ENCODE measurements around the gene WDR36. TPM values are rescaled to one million over a fixed set of nuclear protein-coding genes. Genes with fewer than 3 reads are reported as not detected.

Gene WDR36
- total RNA-seq, 2 donors from 2014 or later: 21.0 to 22.4 TPM

DNA sequence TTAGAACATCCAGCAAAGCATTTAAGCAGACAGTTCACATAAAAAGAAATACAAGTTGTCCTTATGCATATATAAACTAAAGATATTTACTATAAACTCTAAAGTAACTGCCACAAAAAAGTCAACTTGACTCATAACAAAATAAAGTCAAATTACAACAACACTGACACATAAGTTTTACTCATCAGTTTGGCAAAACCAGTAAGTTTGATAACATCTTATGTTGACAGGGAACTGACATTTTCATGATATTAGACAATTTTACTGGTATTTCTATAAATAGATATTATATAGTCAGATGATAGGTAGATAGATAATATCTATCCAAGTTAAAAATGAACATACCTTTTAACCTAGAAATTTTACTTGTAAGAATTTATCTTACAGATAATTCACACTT is 30.5 kb upstream of the WDR36 start:
- H3K9me3 ChIP-seq: no peaks in the 10 kb centered on the region
- no peak for DNase-seq (ENCODE audit: low spot score)
- H3K4me3 ChIP-seq: no peak overlapping the region
- H3K4me1 ChIP-seq (replicated peaks): no peaks in the 10 kb centered on the region
- H3K27me3 ChIP-seq (replicated peaks; ENCODE audit: insufficient read depth): no peaks in the 10 kb centered on the region
- H3K27ac ChIP-seq: no peak overlapping the region
- TF ChIP-seq POLR2AphosphoS5 (IDR thresholded peaks at IDR 0.05): no peak
- TF ChIP-seq POLR2A (IDR thresholded peaks at IDR 0.05): no peak
- TF ChIP-seq, protein P1, sequence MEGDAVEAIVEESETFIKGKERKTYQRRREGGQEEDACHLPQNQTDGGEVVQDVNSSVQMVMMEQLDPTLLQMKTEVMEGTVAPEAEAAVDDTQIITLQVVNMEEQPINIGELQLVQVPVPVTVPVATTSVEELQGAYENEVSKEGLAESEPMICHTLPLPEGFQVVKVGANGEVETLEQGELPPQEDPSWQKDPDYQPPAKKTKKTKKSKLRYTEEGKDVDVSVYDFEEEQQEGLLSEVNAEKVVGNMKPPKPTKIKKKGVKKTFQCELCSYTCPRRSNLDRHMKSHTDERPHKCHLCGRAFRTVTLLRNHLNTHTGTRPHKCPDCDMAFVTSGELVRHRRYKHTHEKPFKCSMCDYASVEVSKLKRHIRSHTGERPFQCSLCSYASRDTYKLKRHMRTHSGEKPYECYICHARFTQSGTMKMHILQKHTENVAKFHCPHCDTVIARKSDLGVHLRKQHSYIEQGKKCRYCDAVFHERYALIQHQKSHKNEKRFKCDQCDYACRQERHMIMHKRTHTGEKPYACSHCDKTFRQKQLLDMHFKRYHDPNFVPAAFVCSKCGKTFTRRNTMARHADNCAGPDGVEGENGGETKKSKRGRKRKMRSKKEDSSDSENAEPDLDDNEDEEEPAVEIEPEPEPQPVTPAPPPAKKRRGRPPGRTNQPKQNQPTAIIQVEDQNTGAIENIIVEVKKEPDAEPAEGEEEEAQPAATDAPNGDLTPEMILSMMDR (IDR thresholded peaks at IDR 0.05): no peak
- intact Hi-C loops (cut with DNase I): no loop called here
- no peaks in the 10 kb centered on the region for H3K36me3 ChIP-seq

- intact Hi-C loops (cut with DNase I): no loop called here
- 25% methylated on average over 3 of the region's 3 CpGs for WGBS
- Histone ChIP-seq H3K27me3 (replicated peaks; ENCODE audit: insufficient read depth) (no peaks in the 10 kb centered on the region), H3K4me1 (replicated peaks) (no peaks in the 10 kb centered on the region), H3K27ac (no peak overlapping the region), H3K36me3 (no peaks in the 10 kb centered on the region), H3K4me3 (no peak overlapping the region), H3K9me3 (no peaks in the 10 kb centered on the region)
- TF ChIP-seq, protein P1 (IDR thresholded peaks at IDR 0.05): peak in 2 of 4 experiments; percentile 13 to 28
- no peak for TF ChIP-seq POLR2AphosphoS5 (IDR thresholded peaks at IDR 0.05)
- DNase-seq (ENCODE audit: low spot score): no peak
Measured at GRCh38 chr5:111063709-111064322, 28.3 kb upstream of the WDR36 start.

GRCh38 chr5:111066261-111066938 is 25.7 kb upstream of the WDR36 start:
- Histone ChIP-seq H3K27me3 (replicated peaks; ENCODE audit: insufficient read depth) (peaks cover 5% of the 10 kb centered on the region), H3K27ac (no peak overlapping the region), H3K36me3 (no peaks in the 10 kb centered on the region), H3K4me3 (no peak overlapping the region), H3K4me1 (replicated peaks) (no peaks in the 10 kb centered on the region), H3K9me3 (no peaks in the 10 kb centered on the region)
- TF ChIP-seq, protein P1 (IDR thresholded peaks at IDR 0.05): no peak
- TF ChIP-seq POLR2AphosphoS5 (IDR thresholded peaks at IDR 0.05): no peak
- no peak for TF ChIP-seq POLR2A (IDR thresholded peaks at IDR 0.05)
- intact Hi-C loops (cut with DNase I): no loop called here
- 50% methylated on average over 2 of the region's 2 CpGs for WGBS
- DNase-seq (ENCODE audit: low spot score): no peak

DNA sequence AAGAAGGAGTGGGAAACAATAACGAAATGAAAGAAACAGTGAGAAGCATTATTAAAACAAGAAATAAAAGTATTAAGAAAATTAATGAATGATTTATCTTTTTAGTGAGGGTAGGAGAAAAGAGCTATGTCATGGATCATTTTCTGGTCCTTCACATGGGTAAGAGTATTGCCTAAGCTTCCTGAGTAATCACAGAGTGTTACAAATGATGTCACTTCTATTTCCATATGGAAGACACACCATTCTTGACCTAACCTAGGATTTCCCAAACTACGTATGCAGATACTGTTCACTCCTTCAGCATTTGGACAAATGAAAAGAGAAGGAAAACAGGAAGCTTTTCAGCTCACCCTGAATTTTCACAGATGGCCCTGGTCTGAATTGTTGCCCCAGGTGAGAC is 23.9 kb upstream of the WDR36 start:
- intact Hi-C loops (cut with DNase I): no loop called here
- TF ChIP-seq POLR2AphosphoS5 (IDR thresholded peaks at IDR 0.05) (no peak), POLR2A (IDR thresholded peaks at IDR 0.05) (no peak)
- TF ChIP-seq, protein P1 (IDR thresholded peaks at IDR 0.05): no peak
- DNase-seq (ENCODE audit: low spot score): no peak
- Histone ChIP-seq H3K4me1 (replicated peaks) (no peaks in the 10 kb centered on the region), H3K9me3 (no peaks in the 10 kb centered on the region), H3K27ac (no peak overlapping the region), H3K36me3 (no peaks in the 10 kb centered on the region), H3K4me3 (no peak overlapping the region), H3K27me3 (replicated peaks; ENCODE audit: insufficient read depth) (peaks cover 5% of the 10 kb centered on the region)
- 80% methylated on average over 2 of the region's 2 CpGs for WGBS

DNA sequence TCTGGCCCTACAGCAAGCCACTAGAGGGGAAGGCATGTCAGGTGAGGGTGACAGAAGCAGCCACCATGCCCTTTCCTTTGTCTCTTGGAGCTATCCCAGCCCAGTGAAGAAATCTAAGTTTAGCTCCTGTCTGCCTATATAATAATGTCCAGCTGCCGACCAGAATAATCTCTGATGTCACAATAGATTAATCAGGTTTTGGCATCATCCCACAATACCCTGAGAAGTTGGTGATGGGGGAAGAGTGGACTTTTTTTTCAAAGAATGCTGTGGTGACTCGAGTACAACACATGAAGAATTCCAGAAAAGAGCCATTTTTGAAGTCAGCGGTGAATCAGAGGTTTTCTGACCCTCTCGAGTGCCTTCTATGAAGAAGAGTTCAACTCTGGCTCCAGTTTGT is 22.3 kb upstream of the WDR36 start:
- H3K27me3 ChIP-seq (replicated peaks; ENCODE audit: insufficient read depth): peaks cover 5% of the 10 kb centered on the region
- no peak overlapping the region for H3K4me3 ChIP-seq
- H3K27ac ChIP-seq: no peak overlapping the region
- intact Hi-C loops (cut with DNase I): loop anchor here (10.0 kb wide), 1 partner anchor 315 kb away; no protein-coding TSS in a partner anchor
- no peaks in the 10 kb centered on the region for H3K9me3 ChIP-seq
- no peaks in the 10 kb centered on the region for H3K4me1 ChIP-seq (replicated peaks)
- DNase-seq (ENCODE audit: low spot score): no peak
- TF ChIP-seq, protein P1 (IDR thresholded peaks at IDR 0.05): no peak
- no peak for TF ChIP-seq POLR2AphosphoS5 (IDR thresholded peaks at IDR 0.05)
- no peaks in the 10 kb centered on the region for H3K36me3 ChIP-seq
- 56% methylated on average over 4 of the region's 4 CpGs for whole genome bisulfite sequencing

Data from prostate gland (tissue), 2 donors.